GM12878 (cell line): ENCODE measurements around the gene LARGE1. TPM values are rescaled to one million over a fixed set of nuclear protein-coding genes. Genes with fewer than 3 reads are reported as not detected.
A peak's percentile ranks its signal among the peaks of the same experiment; 100 is the strongest.

Experiments used
- HDAC2 ChIP-seq: fragments of 200-600 bp; sonication (generic); IDR thresholded peaks from 2 replicates; pipeline ENCODE4 v1.6.1; 2017
- MEF2A ChIP-seq: IDR thresholded peaks from 2 replicates; pipeline ENCODE4 v1.6.1; 2011; ENCODE audit warnings: low read depth, mild to moderate bottlenecking, low read length, moderate library complexity; ENCODE audit not compliant: insufficient read depth
- MEF2B ChIP-seq: fragments of 450-650 bp; IDR thresholded peaks from 2 replicates; pipeline ENCODE4 v1.6.1; 2018; ENCODE audit warnings: mild to moderate bottlenecking, moderate library complexity; ENCODE audit not compliant: partially characterized antibody, poor library complexity, severe bottlenecking
- MYC ChIP-seq: IDR thresholded peaks from 2 replicates; pipeline ENCODE4 v1.6.1; 2011; ENCODE audit warnings: mild to moderate bottlenecking, low read length, moderate library complexity, inconsistent platforms; ENCODE audit not compliant: insufficient read depth, insufficient replicate concordance, insufficient read length, severe bottlenecking
- RFX5 ChIP-seq: IDR thresholded peaks from 2 replicates; pipeline ENCODE4 v1.6.1; 2011; ENCODE audit warnings: low read depth, low read length, improper control_type of control experiment
- RUNX3 ChIP-seq: IDR thresholded peaks from 2 replicates; pipeline ENCODE4 v1.6.1; 2012; ENCODE audit warnings: low read length, inconsistent platforms
- SIN3A ChIP-seq: IDR thresholded peaks from 2 replicates; pipeline ENCODE4 v1.6.1; 2012; ENCODE audit warnings: low read depth, low read length, improper control_type of control experiment
- SRF ChIP-seq, 2 experiments: IDR thresholded peaks; 2 replicates each; pipeline ENCODE4 v1.6.1; 2011; ENCODE audit warnings: low read depth in 2 of 2, low read length in 2 of 2, mild to moderate bottlenecking in 1 of 2, moderate library complexity in 1 of 2
- ZNF207 ChIP-seq: fragments of 450-650 bp; IDR thresholded peaks from 2 replicates; pipeline ENCODE4 v1.6.1; 2014; ENCODE audit warnings: antibody characterized with exemption, mild to moderate bottlenecking, borderline replicate concordance
- polyA plus RNA-seq, 11 experiments: library from polyadenylated mRNA; depleted of rRNA in 4 of 11; unstranded in 6 of 11; stranded (reverse) in 5 of 11; fragments of >200 nt; fragmentation: Nextera tagmentation in 4 of 11; fragmentation: Illumina TruSeq in 1 of 11; extraction: Ambion mirVana in 4 of 11; extraction: Trizol in 1 of 11; gene quantifications; 1 replicate in 1 of 11; 2 replicates in 10 of 11; pipeline versions ENCODE4 v1.2.1 to v1.2.3, GENCODE V29; 2011 to 2016; ENCODE audit warnings: inconsistent platforms in 2 of 11, missing spikeins in 2 of 11, low read depth in 1 of 11
- total RNA-seq, 4 experiments: library from RNA; depleted of rRNA in 3 of 4; stranded (reverse); fragments of >200 nt in 3 of 4; fragmentation: Illumina TruSeq in 1 of 4; extraction: Trizol in 1 of 4; gene quantifications; 2 replicates each; pipeline versions ENCODE4 v1.2.1 to v1.2.3, GENCODE V29; 2013 to 2021
- TF ChIP-seq, protein P1 (sequence below), 3 experiments: IDR thresholded peaks in 2 of 3; conservative IDR thresholded peaks in 1 of 3; 2 replicates each; pipeline ENCODE4 v1.5.1; 2011; ENCODE audit warnings: low read depth in 3 of 3, low read length in 3 of 3, mild to moderate bottlenecking in 3 of 3, control low read depth in 2 of 3, moderate library complexity in 2 of 3, inconsistent platforms in 1 of 3, mixed read lengths in 1 of 3; ENCODE audit not compliant: control insufficient read depth in 2 of 3, insufficient read depth in 1 of 3; ENCODE audit errors: extremely low read depth in 1 of 3
- TF ChIP-seq, protein P2 (sequence below): fragments of 450-650 bp; formaldehyde crosslinking; IDR thresholded peaks from 2 replicates; pipeline ENCODE4 v1.5.0; 2022; ENCODE audit warnings: mild to moderate bottlenecking, missing genetic modification characterization
- TF ChIP-seq, protein P3 (sequence below): fragments of 450-650 bp; IDR thresholded peaks from 2 replicates; pipeline ENCODE4 v1.6.1; 2018; ENCODE audit warnings: borderline replicate concordance, mild to moderate bottlenecking; ENCODE audit not compliant: partially characterized antibody
- TF ChIP-seq, protein P4 (sequence below): fragments of 450-650 bp; IDR thresholded peaks from 2 replicates; pipeline ENCODE4 v1.6.1; 2017; ENCODE audit warnings: mild to moderate bottlenecking, low read depth, inconsistent platforms; ENCODE audit not compliant: poor library complexity, severe bottlenecking
- TF ChIP-seq, protein P5 (sequence below): fragments of 150-350 bp; IDR thresholded peaks from 2 replicates; pipeline ENCODE4 v1.6.1; 2016; ENCODE audit warnings: low read depth, low read length

LARGE1 gene
- total and polyA plus RNA-seq, 10 of the 15 experiments (the other 5 are each of a cell fraction or from before 2014, with no cell fraction given): 3.2 to 41.4 (median 17.3) TPM

DNA sequence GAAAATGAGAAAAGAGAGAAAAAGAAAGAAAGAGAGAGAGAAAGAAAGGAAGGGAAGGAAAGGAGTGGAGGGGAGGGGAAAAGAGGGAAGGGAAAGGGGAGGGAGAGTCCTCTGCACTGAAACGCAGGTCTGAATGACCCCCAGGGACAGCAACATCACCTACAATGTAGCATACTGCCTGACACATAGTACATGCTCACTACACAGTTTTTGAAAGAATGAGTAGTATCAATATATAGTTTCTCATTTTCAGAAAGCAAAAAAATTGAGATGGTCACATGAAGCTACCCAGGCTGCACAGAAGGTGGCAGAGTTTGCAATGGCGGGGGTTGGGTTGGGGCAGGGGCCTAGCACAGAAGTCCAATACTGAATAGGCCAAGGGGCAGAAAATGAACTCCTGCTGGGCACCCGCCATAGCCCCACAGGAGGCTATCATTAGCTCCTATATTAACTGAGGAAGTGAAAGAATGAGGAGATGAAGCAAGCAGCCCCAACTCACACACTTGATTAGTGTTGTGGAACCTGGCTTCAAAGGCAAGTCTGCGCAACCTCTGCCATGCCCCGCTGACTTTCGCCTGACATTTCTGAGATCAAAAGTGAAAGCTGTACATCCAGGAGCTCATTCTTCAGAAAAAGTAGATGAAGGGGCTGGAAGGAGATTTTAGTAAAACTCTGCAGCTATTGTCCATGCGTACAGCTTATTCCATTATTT is 620.9 kb downstream of the LARGE1 start (continued):
- TF ChIP-seq, protein P1, sequence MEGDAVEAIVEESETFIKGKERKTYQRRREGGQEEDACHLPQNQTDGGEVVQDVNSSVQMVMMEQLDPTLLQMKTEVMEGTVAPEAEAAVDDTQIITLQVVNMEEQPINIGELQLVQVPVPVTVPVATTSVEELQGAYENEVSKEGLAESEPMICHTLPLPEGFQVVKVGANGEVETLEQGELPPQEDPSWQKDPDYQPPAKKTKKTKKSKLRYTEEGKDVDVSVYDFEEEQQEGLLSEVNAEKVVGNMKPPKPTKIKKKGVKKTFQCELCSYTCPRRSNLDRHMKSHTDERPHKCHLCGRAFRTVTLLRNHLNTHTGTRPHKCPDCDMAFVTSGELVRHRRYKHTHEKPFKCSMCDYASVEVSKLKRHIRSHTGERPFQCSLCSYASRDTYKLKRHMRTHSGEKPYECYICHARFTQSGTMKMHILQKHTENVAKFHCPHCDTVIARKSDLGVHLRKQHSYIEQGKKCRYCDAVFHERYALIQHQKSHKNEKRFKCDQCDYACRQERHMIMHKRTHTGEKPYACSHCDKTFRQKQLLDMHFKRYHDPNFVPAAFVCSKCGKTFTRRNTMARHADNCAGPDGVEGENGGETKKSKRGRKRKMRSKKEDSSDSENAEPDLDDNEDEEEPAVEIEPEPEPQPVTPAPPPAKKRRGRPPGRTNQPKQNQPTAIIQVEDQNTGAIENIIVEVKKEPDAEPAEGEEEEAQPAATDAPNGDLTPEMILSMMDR (IDR thresholded peaks at IDR 0.05 in 2 of 3, conservative IDR thresholded peaks at IDR 0.05 in 1 of 3; ENCODE audit: control insufficient read depth in 2 of 3, extremely low read depth in 1 of 3, insufficient read depth in 1 of 3, low read depth in 3 of 3, low read length in 3 of 3): peak; percentile 11 to 13 (median 12); a peak in 1 of 6 replicates
- TF ChIP-seq SIN3A (no peak), MEF2A (peak; percentile 78), ZNF207 (no peak), RFX5 (no peak), MEF2B (peak; percentile 79), RUNX3 (peak; percentile 72), SRF (IDR thresholded peaks at IDR 0.05; ENCODE audit: low read depth in 2 of 2, low read length in 2 of 2) (0 out of 4 replicates have a peak, but pooled peaks of 1 of the 2 experiments have one; percentile 27), MYC (no peak), HDAC2 (no peak)
- TF ChIP-seq, protein P2, sequence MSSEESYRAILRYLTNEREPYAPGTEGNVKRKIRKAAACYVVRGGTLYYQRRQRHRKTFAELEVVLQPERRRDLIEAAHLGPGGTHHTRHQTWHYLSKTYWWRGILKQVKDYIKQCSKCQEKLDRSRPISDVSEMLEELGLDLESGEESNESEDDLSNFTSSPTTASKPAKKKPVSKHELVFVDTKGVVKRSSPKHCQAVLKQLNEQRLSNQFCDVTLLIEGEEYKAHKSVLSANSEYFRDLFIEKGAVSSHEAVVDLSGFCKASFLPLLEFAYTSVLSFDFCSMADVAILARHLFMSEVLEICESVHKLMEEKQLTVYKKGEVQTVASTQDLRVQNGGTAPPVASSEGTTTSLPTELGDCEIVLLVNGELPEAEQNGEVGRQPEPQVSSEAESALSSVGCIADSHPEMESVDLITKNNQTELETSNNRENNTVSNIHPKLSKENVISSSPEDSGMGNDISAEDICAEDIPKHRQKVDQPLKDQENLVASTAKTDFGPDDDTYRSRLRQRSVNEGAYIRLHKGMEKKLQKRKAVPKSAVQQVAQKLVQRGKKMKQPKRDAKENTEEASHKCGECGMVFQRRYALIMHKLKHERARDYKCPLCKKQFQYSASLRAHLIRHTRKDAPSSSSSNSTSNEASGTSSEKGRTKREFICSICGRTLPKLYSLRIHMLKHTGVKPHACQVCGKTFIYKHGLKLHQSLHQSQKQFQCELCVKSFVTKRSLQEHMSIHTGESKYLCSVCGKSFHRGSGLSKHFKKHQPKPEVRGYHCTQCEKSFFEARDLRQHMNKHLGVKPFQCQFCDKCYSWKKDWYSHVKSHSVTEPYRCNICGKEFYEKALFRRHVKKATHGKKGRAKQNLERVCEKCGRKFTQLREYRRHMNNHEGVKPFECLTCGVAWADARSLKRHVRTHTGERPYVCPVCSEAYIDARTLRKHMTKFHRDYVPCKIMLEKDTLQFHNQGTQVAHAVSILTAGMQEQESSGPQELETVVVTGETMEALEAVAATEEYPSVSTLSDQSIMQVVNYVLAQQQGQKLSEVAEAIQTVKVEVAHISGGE (CRISPR knock-in tag): no peak
- TF ChIP-seq, protein P3, sequence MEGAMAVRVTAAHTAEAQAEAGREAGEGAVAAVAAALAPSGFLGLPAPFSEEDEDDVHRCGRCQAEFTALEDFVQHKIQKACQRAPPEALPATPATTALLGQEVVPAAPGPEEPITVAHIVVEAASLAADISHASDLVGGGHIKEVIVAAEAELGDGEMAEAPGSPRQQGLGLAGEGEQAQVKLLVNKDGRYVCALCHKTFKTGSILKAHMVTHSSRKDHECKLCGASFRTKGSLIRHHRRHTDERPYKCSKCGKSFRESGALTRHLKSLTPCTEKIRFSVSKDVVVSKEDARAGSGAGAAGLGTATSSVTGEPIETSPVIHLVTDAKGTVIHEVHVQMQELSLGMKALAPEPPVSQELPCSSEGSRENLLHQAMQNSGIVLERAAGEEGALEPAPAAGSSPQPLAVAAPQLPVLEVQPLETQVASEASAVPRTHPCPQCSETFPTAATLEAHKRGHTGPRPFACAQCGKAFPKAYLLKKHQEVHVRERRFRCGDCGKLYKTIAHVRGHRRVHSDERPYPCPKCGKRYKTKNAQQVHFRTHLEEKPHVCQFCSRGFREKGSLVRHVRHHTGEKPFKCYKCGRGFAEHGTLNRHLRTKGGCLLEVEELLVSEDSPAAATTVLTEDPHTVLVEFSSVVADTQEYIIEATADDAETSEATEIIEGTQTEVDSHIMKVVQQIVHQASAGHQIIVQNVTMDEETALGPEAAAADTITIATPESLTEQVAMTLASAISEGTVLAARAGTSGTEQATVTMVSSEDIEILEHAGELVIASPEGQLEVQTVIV: no peak
- TF ChIP-seq, protein P4, sequence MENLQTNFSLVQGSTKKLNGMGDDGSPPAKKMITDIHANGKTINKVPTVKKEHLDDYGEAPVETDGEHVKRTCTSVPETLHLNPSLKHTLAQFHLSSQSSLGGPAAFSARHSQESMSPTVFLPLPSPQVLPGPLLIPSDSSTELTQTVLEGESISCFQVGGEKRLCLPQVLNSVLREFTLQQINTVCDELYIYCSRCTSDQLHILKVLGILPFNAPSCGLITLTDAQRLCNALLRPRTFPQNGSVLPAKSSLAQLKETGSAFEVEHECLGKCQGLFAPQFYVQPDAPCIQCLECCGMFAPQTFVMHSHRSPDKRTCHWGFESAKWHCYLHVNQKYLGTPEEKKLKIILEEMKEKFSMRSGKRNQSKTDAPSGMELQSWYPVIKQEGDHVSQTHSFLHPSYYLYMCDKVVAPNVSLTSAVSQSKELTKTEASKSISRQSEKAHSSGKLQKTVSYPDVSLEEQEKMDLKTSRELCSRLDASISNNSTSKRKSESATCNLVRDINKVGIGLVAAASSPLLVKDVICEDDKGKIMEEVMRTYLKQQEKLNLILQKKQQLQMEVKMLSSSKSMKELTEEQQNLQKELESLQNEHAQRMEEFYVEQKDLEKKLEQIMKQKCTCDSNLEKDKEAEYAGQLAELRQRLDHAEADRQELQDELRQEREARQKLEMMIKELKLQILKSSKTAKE: peak; percentile 78
- TF ChIP-seq, protein P5, sequence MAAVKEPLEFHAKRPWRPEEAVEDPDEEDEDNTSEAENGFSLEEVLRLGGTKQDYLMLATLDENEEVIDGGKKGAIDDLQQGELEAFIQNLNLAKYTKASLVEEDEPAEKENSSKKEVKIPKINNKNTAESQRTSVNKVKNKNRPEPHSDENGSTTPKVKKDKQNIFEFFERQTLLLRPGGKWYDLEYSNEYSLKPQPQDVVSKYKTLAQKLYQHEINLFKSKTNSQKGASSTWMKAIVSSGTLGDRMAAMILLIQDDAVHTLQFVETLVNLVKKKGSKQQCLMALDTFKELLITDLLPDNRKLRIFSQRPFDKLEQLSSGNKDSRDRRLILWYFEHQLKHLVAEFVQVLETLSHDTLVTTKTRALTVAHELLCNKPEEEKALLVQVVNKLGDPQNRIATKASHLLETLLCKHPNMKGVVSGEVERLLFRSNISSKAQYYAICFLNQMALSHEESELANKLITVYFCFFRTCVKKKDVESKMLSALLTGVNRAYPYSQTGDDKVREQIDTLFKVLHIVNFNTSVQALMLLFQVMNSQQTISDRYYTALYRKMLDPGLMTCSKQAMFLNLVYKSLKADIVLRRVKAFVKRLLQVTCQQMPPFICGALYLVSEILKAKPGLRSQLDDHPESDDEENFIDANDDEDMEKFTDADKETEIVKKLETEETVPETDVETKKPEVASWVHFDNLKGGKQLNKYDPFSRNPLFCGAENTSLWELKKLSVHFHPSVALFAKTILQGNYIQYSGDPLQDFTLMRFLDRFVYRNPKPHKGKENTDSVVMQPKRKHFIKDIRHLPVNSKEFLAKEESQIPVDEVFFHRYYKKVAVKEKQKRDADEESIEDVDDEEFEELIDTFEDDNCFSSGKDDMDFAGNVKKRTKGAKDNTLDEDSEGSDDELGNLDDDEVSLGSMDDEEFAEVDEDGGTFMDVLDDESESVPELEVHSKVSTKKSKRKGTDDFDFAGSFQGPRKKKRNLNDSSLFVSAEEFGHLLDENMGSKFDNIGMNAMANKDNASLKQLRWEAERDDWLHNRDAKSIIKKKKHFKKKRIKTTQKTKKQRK: no peak
